GM19438 (cell line): ENCODE measurements around the gene ANKHD1.
A peak's percentile ranks its signal among the peaks of the same experiment; 100 is the strongest.

Source experiments
- ATAC-seq: cut with Tn5 transposase; IDR thresholded peaks from one replicate; pipeline ENCODE4 v1.9.1; 2021; ENCODE audit warnings: low read depth; ENCODE audit not compliant: unreplicated experiment

Gene ANKHD1

DNA sequence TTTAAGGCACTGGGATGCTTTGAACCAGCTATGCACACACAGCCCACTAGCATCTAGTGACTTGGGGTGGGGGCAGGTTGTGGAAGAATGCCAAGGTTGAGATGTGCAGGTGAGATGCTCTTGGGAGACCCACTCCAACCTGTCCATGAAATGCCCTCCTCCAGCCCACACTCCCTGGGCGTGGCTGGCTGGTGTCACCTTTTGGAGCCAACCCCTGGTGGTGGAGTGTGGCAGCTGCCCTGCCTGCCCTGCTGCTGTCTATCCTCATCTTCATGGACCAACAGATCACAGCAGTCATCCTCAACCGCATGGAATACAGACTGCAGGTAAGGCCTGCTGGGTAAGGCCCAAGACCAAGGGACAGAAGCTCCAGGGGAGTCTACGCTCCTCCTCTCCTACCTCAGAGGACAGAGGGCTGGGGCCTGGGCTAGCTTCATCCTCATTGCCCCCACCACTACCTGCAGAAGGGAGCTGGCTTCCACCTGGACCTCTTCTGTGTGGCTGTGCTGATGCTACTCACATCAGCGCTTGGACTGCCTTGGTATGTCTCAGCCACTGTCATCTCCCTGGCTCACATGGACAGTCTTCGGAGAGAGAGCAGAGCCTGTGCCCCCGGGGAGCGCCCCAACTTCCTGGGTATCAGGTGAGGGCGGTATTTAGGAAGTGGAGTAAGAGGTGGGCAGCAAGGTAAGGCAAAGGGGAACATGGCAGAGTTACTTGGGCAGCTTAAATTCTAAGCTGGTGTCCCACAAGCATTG is 34.2 kb upstream of the ANKHD1 start:
- ATAC-seq = no peak

DNA sequence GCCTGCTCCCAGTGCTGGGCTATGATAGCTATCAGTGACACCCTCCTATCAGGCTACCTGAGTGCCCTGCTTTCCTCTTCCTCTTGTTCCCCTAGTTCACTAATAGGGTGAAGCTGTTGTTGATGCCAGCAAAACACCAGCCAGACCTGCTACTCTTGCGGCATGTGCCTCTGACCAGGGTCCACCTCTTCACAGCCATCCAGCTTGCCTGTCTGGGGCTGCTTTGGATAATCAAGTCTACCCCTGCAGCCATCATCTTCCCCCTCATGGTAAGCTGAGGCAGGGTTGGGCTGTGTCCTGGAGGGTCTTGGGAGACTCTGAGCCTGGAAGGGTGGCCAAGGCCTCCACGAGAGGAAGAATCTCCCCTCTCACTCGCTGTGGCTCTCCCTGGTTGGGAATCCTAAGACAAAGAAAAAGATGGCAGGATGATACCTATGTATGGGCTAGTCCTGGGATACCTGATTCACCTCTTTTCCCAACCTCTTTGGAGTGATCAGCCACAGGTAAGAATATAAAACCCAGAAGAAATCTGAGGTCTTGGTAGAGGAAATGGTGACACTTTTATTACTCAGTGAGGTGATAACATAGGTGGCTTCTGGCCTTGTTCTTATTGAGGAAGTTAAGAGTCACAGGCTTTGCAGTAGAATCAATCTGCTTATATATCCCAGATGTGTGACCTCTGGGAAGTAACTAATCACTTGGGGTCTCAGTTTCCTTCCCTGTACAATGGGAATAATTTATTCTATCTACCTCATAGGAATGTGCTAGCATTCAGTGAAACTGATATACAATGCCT is 30.1 kb upstream of the ANKHD1 start:
- ATAC-seq = no peak

DNA sequence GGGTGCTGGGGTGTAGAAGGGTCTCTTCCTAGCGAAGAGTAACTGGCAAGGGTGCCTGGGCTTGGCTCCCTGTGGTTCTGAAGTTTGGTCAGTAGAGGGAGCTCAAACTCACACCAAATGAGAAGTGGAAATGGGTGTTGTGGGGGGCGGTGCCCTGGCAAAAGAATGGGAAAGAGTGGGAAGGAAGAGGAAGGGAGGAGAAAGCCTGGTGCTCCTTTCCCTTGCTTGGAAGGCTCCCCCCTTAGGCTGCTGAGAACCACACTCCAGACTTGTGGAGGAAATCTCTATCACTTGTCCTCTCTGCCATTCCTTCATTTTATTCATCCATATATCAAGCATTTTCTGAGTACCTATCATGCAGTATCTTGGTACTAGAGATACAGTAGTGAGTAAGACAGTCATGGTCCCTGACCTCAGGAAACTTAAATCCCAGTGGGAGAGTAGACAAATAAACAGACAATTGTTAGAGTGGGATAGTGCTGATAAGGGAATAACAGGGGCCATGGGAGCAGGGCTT is 28.6 kb upstream of the ANKHD1 start:
- peak; percentile 63 for ATAC-seq

DNA sequence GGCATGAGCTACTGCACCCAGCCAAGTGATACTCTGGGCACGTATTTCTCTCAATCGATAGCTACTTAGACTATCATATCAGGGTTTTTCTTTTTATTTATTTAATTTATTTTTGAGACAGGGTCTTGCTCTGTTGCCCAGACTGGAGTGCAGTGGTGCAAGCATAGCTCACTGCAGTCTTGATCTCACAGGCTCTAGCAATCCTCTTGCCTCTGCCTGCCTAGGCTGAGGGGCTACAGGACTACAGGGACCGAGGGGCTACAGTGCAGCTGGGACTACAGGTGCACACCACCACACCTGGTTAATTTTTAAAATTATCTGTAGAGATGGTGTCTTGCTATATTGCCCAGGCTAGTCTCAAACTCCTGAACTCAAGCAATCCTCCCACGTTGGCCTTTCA is 20.3 kb upstream of the ANKHD1 start:
- ATAC-seq = no peak

DNA sequence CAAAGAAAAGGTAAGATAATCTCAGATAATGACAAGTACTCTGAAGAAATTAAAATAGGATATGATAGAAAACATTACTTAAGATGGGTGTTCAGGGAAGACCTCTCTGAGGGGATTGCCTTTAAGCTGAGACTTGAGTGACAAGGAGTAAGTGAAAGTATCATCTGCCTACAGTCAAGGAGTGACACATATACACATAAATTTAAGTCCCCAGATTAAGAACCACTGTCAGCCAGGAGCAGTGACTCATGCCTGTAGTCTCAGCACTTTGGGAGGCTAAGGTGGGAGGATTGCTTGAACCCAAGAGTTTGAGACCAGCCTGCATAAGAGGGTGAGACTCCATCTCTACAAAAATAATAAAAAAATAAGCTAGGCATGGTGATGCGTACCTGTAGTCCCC is 19.7 kb upstream of the ANKHD1 start:
- no peak for ATAC-seq

DNA sequence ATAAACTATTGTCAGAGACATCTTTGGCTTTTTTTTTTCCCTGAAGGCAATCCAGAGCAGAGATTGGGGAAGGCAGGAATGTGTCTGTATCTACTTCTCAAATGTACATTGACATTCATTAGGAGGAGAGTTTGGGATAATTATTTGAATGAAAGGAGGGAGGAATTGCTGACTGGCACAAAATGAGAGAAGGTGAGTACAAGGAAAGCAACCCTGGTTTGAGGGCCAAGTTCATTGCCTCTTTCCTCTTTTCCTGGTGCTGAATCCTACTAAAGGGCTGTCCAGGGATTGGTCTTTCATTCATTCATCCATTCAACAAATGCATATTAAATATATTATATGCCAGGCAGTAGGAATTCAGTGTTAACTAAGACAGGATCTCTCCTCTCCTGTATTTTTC is 18.8 kb upstream of the ANKHD1 start:
- no peak for ATAC-seq

DNA sequence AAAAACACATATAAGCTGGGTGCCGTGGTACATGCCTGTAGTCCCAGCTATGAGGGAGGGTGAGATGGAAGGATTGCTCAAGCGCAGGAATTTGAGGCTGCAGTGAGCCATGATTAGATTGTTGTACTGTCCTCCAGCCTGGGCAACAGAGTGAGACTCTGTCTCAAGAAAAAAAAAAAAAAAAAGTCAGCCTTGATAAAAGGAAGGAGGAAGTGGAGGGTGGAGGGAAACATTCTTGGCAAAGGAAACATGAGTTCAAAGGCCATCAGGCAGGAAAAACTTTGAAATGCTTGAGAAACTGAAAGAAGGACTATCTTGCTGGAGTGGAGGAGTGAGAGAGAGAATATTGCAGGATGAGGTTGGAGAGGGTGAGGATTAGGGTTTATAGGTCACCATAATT is 18.3 kb upstream of the ANKHD1 start:
- ATAC-seq = no peak

DNA sequence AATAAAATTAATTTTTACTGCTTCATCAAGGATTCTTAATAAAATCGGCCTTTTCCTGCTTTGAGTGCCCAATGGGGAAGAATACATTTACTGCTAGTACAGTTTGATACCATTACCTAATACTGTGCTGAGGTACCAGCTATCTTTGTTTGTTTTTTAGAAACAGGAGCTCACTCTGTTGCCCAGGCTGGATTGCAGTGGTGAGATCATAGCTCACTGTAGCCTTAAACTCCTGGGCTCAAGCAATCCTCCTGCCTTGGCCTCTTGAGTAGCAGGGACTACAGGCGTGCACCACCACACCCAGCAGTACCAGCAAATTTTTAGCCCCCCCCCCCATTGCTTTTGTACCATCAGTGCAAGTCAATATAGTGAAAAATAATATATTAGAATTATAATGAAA is 13.6 kb upstream of the ANKHD1 start:
- ATAC-seq = no peak

DNA sequence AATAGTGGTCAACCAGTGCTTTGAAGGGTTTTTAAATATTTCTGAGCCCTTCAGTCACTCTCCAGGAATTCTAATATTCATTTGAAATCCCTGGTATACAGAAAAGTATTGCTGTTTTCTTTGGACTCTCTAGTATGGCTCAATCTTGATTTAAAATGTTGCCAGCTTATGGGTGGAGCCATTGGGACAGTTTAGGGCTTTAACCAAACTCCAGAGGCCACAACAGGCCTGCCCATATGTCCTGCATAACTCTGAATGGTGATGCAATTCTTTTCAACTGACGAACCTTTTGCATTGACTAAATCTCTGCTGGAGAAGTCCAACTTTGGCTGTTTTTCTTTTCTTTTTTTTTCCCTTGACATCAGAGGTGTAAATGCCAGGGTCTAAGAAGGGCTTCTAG is 10.3 kb upstream of the ANKHD1 start:
- no peak for ATAC-seq

DNA sequence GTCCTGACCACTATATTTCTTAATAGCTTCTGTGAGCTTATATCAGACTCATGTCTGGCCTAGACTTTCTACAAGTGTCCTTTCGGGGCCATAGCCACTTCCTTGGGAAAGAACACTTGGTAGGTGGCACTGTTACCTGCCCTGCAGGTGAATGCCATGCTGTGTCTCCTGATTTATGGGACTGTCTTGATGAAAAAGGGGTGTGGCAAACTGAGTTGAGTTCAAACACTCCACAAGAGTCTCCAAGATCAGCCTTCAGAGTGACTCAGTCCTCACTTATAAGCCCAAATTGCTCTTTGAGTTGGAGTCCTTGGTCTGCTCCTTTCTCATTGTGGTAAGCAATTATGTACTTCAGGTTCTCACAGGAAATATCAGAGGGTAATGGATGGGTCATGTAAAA is 9.9 kb upstream of the ANKHD1 start:
- ATAC-seq = no peak

DNA sequence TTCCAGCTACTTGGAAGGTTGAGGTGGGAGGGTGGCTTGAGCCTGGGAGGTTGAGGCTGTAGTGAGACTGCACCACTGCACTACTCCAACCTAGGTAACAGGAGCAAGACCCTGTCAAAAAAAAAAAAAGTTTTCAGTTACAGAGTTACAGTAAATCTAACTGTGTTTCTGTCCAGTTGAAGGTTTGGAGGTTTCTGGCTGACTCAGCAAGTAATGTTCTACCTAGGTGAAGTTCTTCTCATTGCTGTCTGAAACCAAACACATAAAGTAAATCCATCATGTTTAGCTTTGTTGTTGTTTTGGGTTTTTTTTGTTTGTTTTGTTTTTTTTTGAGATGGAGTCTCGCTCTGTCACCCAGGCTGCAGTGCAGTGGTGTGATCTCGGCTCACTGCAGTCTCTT is 7.9 kb upstream of the ANKHD1 start:
- ATAC-seq = no peak

DNA sequence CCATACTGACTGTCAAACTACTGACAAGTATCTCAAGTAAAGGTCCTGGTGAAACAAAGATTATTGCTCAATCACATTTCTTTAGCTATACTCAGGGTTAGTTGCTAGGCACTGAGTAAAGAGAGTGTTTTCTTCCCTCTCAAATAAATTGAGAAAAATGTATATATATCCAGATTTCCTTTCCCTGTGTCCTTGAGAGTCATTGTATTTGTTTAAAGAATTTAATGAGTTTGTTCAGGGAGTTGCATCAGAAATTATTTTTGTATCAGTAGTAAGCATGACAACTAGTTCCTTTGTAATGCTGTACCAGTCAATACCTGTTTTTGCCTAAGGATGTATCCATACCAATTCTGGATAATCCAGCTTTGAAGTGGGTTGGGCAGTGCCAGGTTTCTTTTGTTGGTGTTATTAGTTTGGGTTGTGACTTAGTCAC is 3.2 kb upstream of the ANKHD1 start:
- no peak for ATAC-seq

DNA sequence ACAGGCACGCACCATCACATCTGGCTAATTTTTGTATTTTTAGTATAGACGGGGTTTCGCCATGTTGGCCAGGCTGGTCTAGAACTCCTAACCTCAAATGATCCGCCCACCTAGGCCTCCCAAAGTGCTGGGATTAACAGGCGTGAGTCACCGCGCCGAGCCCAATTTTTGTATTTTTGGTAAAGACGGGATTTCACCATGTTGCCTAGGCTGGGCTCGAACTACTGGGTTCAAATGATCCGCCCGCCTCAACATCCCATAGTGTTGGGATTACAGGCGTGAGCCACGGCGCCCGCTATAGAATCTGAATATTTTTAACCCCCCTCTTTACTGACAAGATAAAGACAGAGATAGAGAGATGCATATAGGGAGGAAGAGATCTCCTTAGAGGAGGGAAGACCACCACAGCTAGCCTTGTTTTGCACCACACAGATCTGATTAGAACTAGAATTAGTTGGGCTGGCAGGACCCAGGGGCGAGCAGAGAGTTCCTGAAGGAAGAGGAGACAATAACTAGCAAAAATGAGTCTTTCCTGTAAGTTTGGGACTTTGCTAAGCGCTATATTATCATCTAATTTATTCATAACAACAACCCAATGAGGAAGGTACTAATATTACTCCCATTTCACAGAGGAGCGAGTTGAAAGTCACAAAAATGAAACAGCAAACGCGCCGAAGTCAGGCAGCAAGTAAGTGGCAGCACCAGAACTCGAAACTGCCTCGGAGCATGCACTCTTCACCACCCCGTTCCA is 1.5 kb upstream of the ANKHD1 start:
- ATAC-seq = peak; percentile 1

DNA sequence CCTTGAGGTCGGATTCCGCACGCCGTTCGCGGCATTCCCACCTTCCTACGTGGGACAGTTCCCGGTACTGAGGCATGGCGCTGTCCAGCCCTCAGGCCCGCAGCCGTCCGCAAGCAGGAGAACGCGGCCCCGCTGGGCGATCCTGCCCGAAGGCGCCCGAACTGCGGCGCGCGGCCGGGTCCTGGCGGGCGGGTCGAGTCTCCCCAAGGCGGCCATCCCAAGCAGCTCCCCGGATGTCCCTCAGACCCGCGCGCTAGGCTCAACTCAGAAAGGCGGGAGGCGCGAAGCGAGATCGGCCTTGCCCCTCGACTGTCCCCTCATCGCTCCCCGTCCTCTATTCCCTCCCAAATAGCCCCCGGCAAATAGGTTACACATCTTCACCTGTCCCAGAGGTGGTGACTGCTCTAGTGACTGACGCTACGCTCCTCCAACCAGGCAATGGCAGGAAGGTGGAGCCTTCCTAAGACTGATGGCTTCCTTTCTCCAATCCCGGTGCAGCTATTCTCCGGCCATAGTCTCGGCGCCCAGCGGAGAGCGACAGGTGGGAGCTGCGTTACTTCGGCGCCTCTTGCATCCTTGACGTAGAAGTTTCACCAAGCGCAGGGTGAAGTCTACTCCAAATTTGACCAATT is 787 bp upstream of the ANKHD1 start:
- peak; percentile 68 for ATAC-seq

DNA sequence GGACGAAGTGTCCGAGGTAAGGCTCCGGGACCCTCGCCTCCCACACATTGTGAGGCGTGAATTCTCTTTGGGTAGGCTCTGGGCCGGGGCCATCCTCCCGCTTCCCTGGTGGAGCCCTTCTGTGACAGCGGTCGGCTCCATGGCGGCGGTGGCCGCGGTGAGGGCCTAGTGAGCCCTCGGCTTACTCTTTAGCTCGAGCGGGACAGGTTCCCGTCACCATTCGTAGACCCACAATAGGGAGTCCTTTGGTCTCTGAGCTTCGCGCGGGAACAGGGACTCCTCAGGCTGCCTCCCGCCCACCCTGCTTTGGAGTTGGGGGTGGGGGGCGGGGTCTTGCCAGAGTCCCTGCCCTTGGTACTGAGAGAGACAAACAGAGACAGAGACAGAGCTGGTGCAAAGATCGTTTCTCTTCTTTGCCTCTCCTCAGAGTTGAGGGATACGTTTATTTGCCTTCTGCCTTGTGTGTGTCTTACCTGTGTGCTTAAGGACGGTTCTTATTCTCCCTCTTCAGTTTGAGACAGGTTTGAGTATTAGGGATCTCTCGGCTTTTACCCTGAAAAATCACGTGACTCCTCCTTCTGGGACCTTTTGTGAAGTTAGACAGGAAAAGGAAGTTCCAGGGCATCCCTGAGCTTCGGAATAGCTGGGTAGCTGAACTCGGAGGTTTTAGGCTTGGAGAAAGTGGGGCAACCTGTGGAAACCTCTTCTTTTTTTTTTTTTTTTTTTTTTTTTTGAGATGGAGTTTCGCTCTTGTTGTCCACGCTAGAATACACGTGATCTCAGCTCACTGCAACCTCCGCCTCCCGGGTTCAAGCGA is 833 bp downstream of the ANKHD1 start:
- no peak for ATAC-seq

DNA sequence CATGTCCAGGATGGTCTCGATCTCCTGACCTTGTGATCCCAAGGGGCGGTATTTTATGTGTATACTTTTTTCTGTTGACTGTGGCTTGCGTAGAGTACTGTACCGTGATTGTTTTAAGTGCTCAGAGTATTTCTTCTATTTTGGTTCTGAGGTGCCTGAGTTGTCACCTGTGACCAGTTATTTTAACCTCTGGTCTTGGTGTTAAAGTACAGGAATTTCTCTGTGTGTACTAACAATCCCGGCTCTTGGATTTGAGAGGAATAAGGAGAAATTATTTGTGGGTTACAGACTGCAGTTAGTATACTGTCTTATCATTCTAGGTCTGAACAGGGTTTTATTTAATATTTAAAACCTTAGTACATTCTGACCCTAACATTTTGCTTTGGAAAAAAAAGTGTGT is 2.0 kb downstream of the ANKHD1 start:
- no peak for ATAC-seq

DNA sequence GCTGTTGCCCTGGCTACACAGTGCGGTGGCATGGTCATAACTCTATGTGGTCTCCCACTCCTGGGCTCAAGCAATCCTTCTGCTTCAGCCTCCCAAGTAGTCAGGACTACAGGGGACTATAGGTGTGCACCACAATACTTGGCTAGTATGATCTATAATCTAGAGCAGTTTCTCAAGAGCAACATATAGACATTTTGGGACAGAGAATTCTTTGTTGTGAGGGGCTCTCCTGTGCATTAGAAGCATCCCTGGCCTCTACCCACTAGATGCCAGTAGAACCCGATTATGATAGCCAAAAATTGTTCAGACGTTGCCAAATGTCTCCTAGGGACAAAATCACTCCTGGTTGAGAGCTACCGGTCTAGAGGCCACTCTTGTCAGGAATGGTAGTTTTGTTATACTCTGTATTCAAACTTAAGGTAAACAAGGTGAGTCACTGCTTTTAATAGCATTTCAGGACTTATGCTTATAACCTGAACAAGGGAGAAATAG is 7.2 kb downstream of the ANKHD1 start:
- ATAC-seq = no peak

DNA sequence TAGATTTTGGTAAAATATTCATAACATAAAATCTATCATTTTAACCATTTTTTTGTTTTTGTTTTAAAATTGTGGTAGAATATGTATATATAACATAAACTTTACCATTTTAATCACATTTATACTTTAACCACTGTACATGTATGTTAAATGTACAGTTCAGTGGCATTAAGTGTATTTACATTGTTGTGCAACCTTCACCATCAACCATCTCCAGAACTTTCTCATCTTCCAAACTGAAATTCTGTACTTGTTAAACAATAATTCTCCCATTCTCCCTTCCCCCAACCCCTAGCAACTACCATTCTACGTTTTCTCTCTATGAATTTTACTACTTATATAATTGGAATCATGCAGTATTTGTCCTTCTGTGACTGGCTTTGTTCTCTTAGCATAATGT is 11.6 kb downstream of the ANKHD1 start:
- no peak for ATAC-seq

DNA sequence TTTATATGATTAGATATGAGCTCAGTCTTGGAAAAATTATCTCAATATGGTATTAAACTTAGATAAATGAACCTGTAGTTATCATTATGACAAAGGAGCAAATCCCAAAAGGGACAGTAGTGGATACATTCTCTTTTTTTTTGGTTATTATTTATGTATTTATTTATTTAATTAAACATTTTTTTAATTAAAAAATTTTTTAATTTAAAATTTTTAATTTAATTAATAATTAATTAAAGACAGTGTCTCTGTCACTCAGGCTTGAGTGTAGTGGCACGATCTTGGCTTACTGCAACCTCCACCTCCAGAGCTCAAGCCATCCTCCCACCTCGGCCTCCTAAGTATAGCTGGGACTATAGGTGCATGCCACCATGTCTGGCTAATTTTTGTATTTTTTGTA is 15.6 kb downstream of the ANKHD1 start:
- no peak for ATAC-seq
